A549 (cell line): ENCODE results near the gene CHI3L1.

Experiments used
- BCL3 ChIP-seq: fragments of >200 bp; sonication (Bioruptor Twin); formaldehyde crosslinking; IDR thresholded peaks from 3 replicates; pipeline ENCODE4 v1.6.1; 2016
- HMGXB4 ChIP-seq: fragments of 250-450 bp; sonication (Bioruptor Pico); IDR thresholded peaks from 2 replicates; pipeline ENCODE4 v1.5.0; 2021; ENCODE audit warnings: mild to moderate bottlenecking, moderate library complexity, borderline replicate concordance
- JUNB ChIP-seq: fragments of >200 bp; sonication (Bioruptor Twin); formaldehyde crosslinking; IDR thresholded peaks from 2 replicates; pipeline ENCODE4 v1.6.1; 2016
- POLR2A ChIP-seq: IDR thresholded peaks from 2 replicates; pipeline ENCODE4 v1.6.1; 2012; ENCODE audit warnings: mild to moderate bottlenecking, low read length
- POLR2AphosphoS2 ChIP-seq: conservative IDR thresholded peaks from 2 replicates; pipeline ENCODE4 v1.6.1; 2012; ENCODE audit warnings: low read length, improper control_type of control experiment, inconsistent platforms
- TF ChIP-seq, protein P1 (sequence below): IDR thresholded peaks from 2 replicates; pipeline ENCODE4 v1.6.1; 2012
- TF ChIP-seq, protein P2 (sequence below): fragments of >200 bp; sonication (Bioruptor Twin); formaldehyde crosslinking; IDR thresholded peaks from 3 replicates; pipeline ENCODE4 v1.5.1; 2016
- TF ChIP-seq, protein P3 (sequence below): fragments of 150-350 bp; IDR thresholded peaks from 2 replicates; pipeline ENCODE4 v1.6.1; 2014; ENCODE audit warnings: low read depth, mild to moderate bottlenecking, low read length

GRCh38 chr1:203217668-203218067 lies 31.2 kb upstream of the CHI3L1 start:
- no peak for TF ChIP-seq BCL3
- TF ChIP-seq, protein P1, sequence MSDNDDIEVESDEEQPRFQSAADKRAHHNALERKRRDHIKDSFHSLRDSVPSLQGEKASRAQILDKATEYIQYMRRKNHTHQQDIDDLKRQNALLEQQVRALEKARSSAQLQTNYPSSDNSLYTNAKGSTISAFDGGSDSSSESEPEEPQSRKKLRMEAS: no peak
- TF ChIP-seq, protein P2, sequence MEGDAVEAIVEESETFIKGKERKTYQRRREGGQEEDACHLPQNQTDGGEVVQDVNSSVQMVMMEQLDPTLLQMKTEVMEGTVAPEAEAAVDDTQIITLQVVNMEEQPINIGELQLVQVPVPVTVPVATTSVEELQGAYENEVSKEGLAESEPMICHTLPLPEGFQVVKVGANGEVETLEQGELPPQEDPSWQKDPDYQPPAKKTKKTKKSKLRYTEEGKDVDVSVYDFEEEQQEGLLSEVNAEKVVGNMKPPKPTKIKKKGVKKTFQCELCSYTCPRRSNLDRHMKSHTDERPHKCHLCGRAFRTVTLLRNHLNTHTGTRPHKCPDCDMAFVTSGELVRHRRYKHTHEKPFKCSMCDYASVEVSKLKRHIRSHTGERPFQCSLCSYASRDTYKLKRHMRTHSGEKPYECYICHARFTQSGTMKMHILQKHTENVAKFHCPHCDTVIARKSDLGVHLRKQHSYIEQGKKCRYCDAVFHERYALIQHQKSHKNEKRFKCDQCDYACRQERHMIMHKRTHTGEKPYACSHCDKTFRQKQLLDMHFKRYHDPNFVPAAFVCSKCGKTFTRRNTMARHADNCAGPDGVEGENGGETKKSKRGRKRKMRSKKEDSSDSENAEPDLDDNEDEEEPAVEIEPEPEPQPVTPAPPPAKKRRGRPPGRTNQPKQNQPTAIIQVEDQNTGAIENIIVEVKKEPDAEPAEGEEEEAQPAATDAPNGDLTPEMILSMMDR: no peak
- TF ChIP-seq JUNB: no peak
- TF ChIP-seq POLR2A: no peak
- no peak for TF ChIP-seq HMGXB4 (CRISPR knock-in tag)
- TF ChIP-seq, protein P3, sequence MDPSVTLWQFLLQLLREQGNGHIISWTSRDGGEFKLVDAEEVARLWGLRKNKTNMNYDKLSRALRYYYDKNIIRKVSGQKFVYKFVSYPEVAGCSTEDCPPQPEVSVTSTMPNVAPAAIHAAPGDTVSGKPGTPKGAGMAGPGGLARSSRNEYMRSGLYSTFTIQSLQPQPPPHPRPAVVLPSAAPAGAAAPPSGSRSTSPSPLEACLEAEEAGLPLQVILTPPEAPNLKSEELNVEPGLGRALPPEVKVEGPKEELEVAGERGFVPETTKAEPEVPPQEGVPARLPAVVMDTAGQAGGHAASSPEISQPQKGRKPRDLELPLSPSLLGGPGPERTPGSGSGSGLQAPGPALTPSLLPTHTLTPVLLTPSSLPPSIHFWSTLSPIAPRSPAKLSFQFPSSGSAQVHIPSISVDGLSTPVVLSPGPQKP: no peak
- TF ChIP-seq POLR2AphosphoS2: no peak
